ENCODE results near the gene CEP78.

CEP78 gene

GRCh38 chr9:78248635-78249034 is 12.8 kb downstream of the CEP78 start:
- ChIA-PET CTCF (interaction anchor here (1.1 to 1.9 kb wide), 2 partner anchors 9 to 12 kb away, joined by 4 to 13 read pairs; no protein-coding TSS in a partner anchor), POLR2A (no interaction called here)
- Histone ChIP-seq H3K4me1 (ENCODE audit: control insufficient read depth, insufficient read depth, low read length) (no peaks in the 10 kb centered on the region), H3K4me3 (ENCODE audit: low read depth, low read length) (no peak overlapping the region), H3K36me3 (ENCODE audit: control insufficient read depth in 2 of 2, insufficient read depth in 1 of 2, low read length in 2 of 2) (peaks cover 44 to 86% of the 10 kb centered on the region in 2 experiments), H3K27ac (ENCODE audit: extremely low read depth, low read depth, low read length) (no peak overlapping the region), H3K9me3 (ENCODE audit: control insufficient read depth, insufficient read depth, low read depth, low read length) (no peaks in the 10 kb centered on the region)
- no peak for TF ChIP-seq ZNF266 (tag by site-specific recombination; IDR thresholded peaks at IDR 0.05; ENCODE audit: low read depth)
- no peak for TF ChIP-seq ZNF837 (tag by site-specific recombination; IDR thresholded peaks at IDR 0.05)
- TF ChIP-seq TCF7L2 (IDR thresholded peaks at IDR 0.05; ENCODE audit: borderline replicate concordance, low read depth, low read length): no peak
- TF ChIP-seq YY1 (tag by site-specific recombination; IDR thresholded peaks at IDR 0.05): no peak
- no peak for TF ChIP-seq GLI2 (tag by site-specific recombination; IDR thresholded peaks at IDR 0.05; ENCODE audit: borderline replicate concordance, low read depth)
- no peak for TF ChIP-seq ZNF529 (tag by site-specific recombination; IDR thresholded peaks at IDR 0.05; ENCODE audit: insufficient replicate concordance)
- TF ChIP-seq ZNF2 (tag by site-specific recombination; IDR thresholded peaks at IDR 0.05): no peak

DNA sequence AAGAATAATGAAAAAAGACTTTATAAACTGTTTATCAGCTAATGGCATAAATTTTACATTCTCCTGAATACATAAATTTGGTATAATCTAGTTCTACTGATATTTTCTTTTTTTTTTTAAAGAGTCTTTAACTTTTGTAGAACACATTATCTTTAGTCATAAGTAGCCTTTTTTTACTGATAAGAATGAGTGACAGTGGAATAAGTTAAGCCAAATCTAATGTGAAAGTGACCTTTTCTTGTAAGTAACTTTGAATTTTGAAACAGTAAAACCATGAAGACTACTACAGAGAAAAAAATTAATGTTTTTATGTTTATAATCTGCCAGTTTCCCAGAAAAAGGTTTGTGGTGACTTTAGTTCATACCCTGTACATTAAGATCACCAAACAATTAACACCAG is 13.7 kb downstream of the CEP78 start:
- CTCF ChIA-PET: interaction anchor here (0.6 to 1.4 kb wide), 3 partner anchors 10 to 179 kb away, joined by 3 to 6 read pairs (median 4); no protein-coding TSS in a partner anchor
- Histone ChIP-seq H3K27ac (ENCODE audit: extremely low read depth, low read depth, low read length) (no peak overlapping the region), H3K4me1 (ENCODE audit: control insufficient read depth, insufficient read depth, low read length) (no peaks in the 10 kb centered on the region), H3K4me3 (ENCODE audit: low read depth, low read length) (no peak overlapping the region), H3K9me3 (ENCODE audit: control insufficient read depth, insufficient read depth, low read depth, low read length) (no peaks in the 10 kb centered on the region), H3K36me3 (ENCODE audit: control insufficient read depth in 2 of 2, insufficient read depth in 1 of 2, low read length in 2 of 2) (peaks cover 41 to 84% of the 10 kb centered on the region in 2 experiments)
- POLR2A ChIA-PET: no interaction called here
- TF ChIP-seq ZNF473 (tag by site-specific recombination; IDR thresholded peaks at IDR 0.05) (no peak), ZNF610 (tag by site-specific recombination; IDR thresholded peaks at IDR 0.05; ENCODE audit: borderline replicate concordance) (no peak), ZNF513 (tag by site-specific recombination; IDR thresholded peaks at IDR 0.05) (no peak), ZNF449 (tag by site-specific recombination; IDR thresholded peaks at IDR 0.05) (no peak), ZSCAN16 (tag by site-specific recombination; IDR thresholded peaks at IDR 0.05) (no peak), YY1 (tag by site-specific recombination; IDR thresholded peaks at IDR 0.05) (no peak), SCRT2 (tag by site-specific recombination; IDR thresholded peaks at IDR 0.05) (no peak), ZNF114 (tag by site-specific recombination; IDR thresholded peaks at IDR 0.05) (no peak), ZNF341 (tag by site-specific recombination; IDR thresholded peaks at IDR 0.05; ENCODE audit: low read depth) (no peak), ZNF629 (tag by site-specific recombination; IDR thresholded peaks at IDR 0.05) (no peak), ZNF280D (tag by site-specific recombination; IDR thresholded peaks at IDR 0.05) (no peak), KLF8 (tag by site-specific recombination; IDR thresholded peaks at IDR 0.05) (no peak), ZBTB44 (tag by site-specific recombination; IDR thresholded peaks at IDR 0.05) (no peak)
- TF ChIP-seq, protein P1, sequence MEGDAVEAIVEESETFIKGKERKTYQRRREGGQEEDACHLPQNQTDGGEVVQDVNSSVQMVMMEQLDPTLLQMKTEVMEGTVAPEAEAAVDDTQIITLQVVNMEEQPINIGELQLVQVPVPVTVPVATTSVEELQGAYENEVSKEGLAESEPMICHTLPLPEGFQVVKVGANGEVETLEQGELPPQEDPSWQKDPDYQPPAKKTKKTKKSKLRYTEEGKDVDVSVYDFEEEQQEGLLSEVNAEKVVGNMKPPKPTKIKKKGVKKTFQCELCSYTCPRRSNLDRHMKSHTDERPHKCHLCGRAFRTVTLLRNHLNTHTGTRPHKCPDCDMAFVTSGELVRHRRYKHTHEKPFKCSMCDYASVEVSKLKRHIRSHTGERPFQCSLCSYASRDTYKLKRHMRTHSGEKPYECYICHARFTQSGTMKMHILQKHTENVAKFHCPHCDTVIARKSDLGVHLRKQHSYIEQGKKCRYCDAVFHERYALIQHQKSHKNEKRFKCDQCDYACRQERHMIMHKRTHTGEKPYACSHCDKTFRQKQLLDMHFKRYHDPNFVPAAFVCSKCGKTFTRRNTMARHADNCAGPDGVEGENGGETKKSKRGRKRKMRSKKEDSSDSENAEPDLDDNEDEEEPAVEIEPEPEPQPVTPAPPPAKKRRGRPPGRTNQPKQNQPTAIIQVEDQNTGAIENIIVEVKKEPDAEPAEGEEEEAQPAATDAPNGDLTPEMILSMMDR (tag by site-specific recombination; IDR thresholded peaks at IDR 0.05): no peak
- TF ChIP-seq, protein P2, sequence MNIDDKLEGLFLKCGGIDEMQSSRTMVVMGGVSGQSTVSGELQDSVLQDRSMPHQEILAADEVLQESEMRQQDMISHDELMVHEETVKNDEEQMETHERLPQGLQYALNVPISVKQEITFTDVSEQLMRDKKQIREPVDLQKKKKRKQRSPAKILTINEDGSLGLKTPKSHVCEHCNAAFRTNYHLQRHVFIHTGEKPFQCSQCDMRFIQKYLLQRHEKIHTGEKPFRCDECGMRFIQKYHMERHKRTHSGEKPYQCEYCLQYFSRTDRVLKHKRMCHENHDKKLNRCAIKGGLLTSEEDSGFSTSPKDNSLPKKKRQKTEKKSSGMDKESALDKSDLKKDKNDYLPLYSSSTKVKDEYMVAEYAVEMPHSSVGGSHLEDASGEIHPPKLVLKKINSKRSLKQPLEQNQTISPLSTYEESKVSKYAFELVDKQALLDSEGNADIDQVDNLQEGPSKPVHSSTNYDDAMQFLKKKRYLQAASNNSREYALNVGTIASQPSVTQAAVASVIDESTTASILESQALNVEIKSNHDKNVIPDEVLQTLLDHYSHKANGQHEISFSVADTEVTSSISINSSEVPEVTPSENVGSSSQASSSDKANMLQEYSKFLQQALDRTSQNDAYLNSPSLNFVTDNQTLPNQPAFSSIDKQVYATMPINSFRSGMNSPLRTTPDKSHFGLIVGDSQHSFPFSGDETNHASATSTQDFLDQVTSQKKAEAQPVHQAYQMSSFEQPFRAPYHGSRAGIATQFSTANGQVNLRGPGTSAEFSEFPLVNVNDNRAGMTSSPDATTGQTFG (tag by site-specific recombination; IDR thresholded peaks at IDR 0.05; ENCODE audit: borderline replicate concordance): no peak

All from HEK293 (cell line).